GM23338 (cell line): ENCODE results near the gene SCGB3A2. TPM values are rescaled to one million over a fixed set of nuclear protein-coding genes. Genes with fewer than 3 reads are reported as not detected.

Source experiments
- ATAC-seq: fragments of 200-7000 bp; cut with Tn5 transposase; 3 replicates; pipeline ENCODE4 v1.9.1; 2020
- DNase-seq: peaks from one replicate; pipeline ENCODE4 v3.0.0-alpha.2; 2015; ENCODE audit warnings: low spot score
- H2AFZ ChIP-seq: fragments of 200-600 bp; sonication (generic); 2 replicates; pipeline ENCODE4 v1.8.0; 2016; ENCODE audit warnings: antibody characterized with exemption, mild to moderate bottlenecking, moderate library complexity
- H3F3A ChIP-seq: fragments of 200-600 bp; sonication (generic); replicated peaks from 2 replicates; pipeline ENCODE4 v1.8.0; 2017; ENCODE audit warnings: antibody characterized with exemption, mixed run types, low read depth
- H3K27ac ChIP-seq: fragments of 200-600 bp; sonication (generic); 2 replicates; pipeline ENCODE4 v1.6.1; 2016; ENCODE audit warnings: low read depth
- H3K27me3 ChIP-seq: fragments of 200-600 bp; sonication (generic); 2 replicates; pipeline ENCODE4 v1.8.0; 2016; ENCODE audit warnings: mild to moderate bottlenecking, mixed run types, moderate library complexity; ENCODE audit not compliant: insufficient read depth
- H3K36me3 ChIP-seq: fragments of 200-600 bp; sonication (generic); 2 replicates; pipeline ENCODE4 v1.8.0; 2016; ENCODE audit warnings: mild to moderate bottlenecking; ENCODE audit not compliant: insufficient read depth
- H3K4me1 ChIP-seq: fragments of 200-600 bp; sonication (generic); 2 replicates; pipeline ENCODE4 v1.8.0; 2016; ENCODE audit warnings: mild to moderate bottlenecking, moderate library complexity; ENCODE audit not compliant: insufficient read depth
- H3K4me2 ChIP-seq: fragments of 200-600 bp; sonication (generic); 2 replicates; pipeline ENCODE4 v1.7.1; 2017; ENCODE audit warnings: mixed run types
- H3K4me3 ChIP-seq: fragments of 200-600 bp; sonication (generic); 2 replicates; pipeline ENCODE4 v1.6.1; 2016; ENCODE audit warnings: mixed run types
- H3K79me2 ChIP-seq: fragments of 200-600 bp; sonication (generic); replicated peaks from 2 replicates; pipeline ENCODE4 v1.8.0; 2017; ENCODE audit warnings: mild to moderate bottlenecking; ENCODE audit not compliant: insufficient read depth
- H3K9me2 ChIP-seq: fragments of 200-600 bp; sonication (generic); 2 replicates; pipeline ENCODE4 v1.8.0; 2017; ENCODE audit not compliant: insufficient read depth
- H4K20me1 ChIP-seq: fragments of 200-600 bp; sonication (generic); replicated peaks from 2 replicates; pipeline ENCODE4 v1.8.0; 2017; ENCODE audit warnings: mild to moderate bottlenecking; ENCODE audit not compliant: insufficient read depth
- H3K27ac Mint-ChIP-seq: 2 replicates; pipeline ENCODE4 v1.8.0; 2020; ENCODE audit warnings: inconsistent platforms, mild to moderate bottlenecking, moderate library complexity, mixed read lengths
- H3K27me3 Mint-ChIP-seq: 3 replicates; pipeline ENCODE4 v1.8.0; 2022; ENCODE audit warnings: low read depth, mild to moderate bottlenecking, moderate library complexity, mixed read lengths, inconsistent platforms; ENCODE audit not compliant: insufficient read depth, poor library complexity
- H3K36me3 Mint-ChIP-seq: 3 replicates; pipeline ENCODE4 v1.8.0; 2021; ENCODE audit warnings: low read depth, mild to moderate bottlenecking, inconsistent platforms, moderate library complexity, mixed read lengths
- H3K4me1 Mint-ChIP-seq: 3 replicates; pipeline ENCODE4 v1.8.0; 2020; ENCODE audit warnings: mild to moderate bottlenecking, inconsistent platforms, mixed read lengths
- H3K4me3 Mint-ChIP-seq: 3 replicates; pipeline ENCODE4 v1.8.0; 2021; ENCODE audit warnings: moderate library complexity, mild to moderate bottlenecking, inconsistent platforms, mixed read lengths
- H3K9me3 Mint-ChIP-seq: 3 replicates; pipeline ENCODE4 v1.8.0; 2020; ENCODE audit warnings: moderate library complexity, mild to moderate bottlenecking, inconsistent platforms, mixed read lengths
- ETS1 ChIP-seq: IDR thresholded peaks from 2 replicates; pipeline ENCODE4 v1.6.1; 2016; ENCODE audit warnings: antibody characterized with exemption
- EZH2 ChIP-seq: fragments of 200-600 bp; sonication (generic); IDR thresholded peaks from one replicate; pipeline ENCODE4 v1.8.0; 2017; ENCODE audit warnings: antibody characterized with exemption, mild to moderate bottlenecking, low read depth; ENCODE audit not compliant: unreplicated experiment
- EZH2phosphoT487 ChIP-seq: fragments of 200-600 bp; sonication (generic); IDR thresholded peaks from one replicate; pipeline ENCODE4 v1.8.1; 2018; ENCODE audit warnings: antibody characterized with exemption; ENCODE audit not compliant: unreplicated experiment
- JUNB ChIP-seq: IDR thresholded peaks from one replicate; pipeline ENCODE4 v1.6.1; 2016; ENCODE audit warnings: antibody characterized with exemption; ENCODE audit not compliant: unreplicated experiment
- NANOG ChIP-seq: IDR thresholded peaks from 2 replicates; pipeline ENCODE4 v1.6.1; 2016; ENCODE audit warnings: antibody characterized with exemption, borderline replicate concordance
- STAT1 ChIP-seq: IDR thresholded peaks from one replicate; pipeline ENCODE4 v1.6.1; 2016; ENCODE audit warnings: antibody characterized with exemption; ENCODE audit not compliant: unreplicated experiment
- ZNF114 ChIP-seq: fragments of 250-450 bp; sonication (Bioruptor Pico); IDR thresholded peaks from 2 replicates; pipeline ENCODE4 v1.5.0; 2020; ENCODE audit warnings: mild to moderate bottlenecking, moderate library complexity
- ZNF331 ChIP-seq: fragments of 250-450 bp; sonication (Bioruptor Pico); IDR thresholded peaks from 2 replicates; pipeline ENCODE4 v1.5.0; 2020; ENCODE audit warnings: low read depth, mild to moderate bottlenecking, moderate library complexity
- polyA plus RNA-seq: library from polyadenylated mRNA; unstranded; fragments of >200 nt; fragmentation: Nextera tagmentation; extraction: Ambion mirVana; gene quantifications from 2 replicates; pipeline ENCODE4 v1.2.1, GENCODE V29; 2016
- total RNA-seq: library from RNA; depleted of rRNA; stranded (reverse); fragments of >200 nt; shearing (Covaris generic); gene quantifications from 2 replicates; pipeline ENCODE4 v1.2.3, GENCODE V29; 2014
- TF ChIP-seq, protein P1 (sequence below): IDR thresholded peaks from one replicate; pipeline ENCODE4 v1.6.1; 2018; ENCODE audit warnings: antibody characterized with exemption; ENCODE audit not compliant: unreplicated experiment
- TF ChIP-seq, protein P2 (sequence below), 2 experiments: fragments of 200-600 bp in 1 of 2; sonication (generic) in 1 of 2; conservative IDR thresholded peaks; 2 replicates each; pipeline versions ENCODE4 v1.5.1 to v1.6.1; 2016 to 2017; ENCODE audit warnings: antibody characterized with exemption in 2 of 2, low read depth in 2 of 2, mild to moderate bottlenecking in 2 of 2, moderate library complexity in 1 of 2
- TF ChIP-seq, protein P3 (sequence below): fragments of 250-450 bp; sonication (Bioruptor Pico); IDR thresholded peaks from 2 replicates; pipeline ENCODE4 v1.5.0; 2020; ENCODE audit warnings: mild to moderate bottlenecking, moderate library complexity

SCGB3A2 gene
- total and polyA plus RNA-seq, 2 experiments from 2014 or later, result 36.1 to 256 TPM

DNA sequence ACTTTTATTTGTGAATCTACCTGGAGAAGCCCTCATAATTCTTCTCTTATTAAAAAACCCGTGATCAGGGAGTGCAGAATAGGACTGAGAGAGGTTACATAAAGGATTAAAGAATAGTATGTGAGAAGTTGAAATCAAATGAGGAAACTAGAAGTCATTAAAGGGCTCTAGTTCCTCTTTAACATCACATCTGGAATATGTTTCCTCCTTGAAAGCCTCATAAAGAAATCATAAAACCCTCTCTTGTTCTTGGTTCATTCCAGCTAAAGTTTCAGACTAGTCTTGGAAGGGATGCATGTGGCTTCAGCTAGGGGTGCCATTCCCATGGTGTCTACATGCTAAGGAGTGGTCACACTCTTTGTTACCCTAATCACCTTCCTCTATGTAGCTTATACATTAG is 33.5 kb downstream of the SCGB3A2 start (continued):
- no peak for TF ChIP-seq ZNF114 (CRISPR knock-in tag)
- TF ChIP-seq ETS1, result no peak
- no peak for TF ChIP-seq STAT1

GRCh38 chr5:147913786-147914185 is 35.3 kb downstream of the SCGB3A2 start:
- Mint-ChIP-seq H3K27me3 (peaks cover under 1% of the 10 kb centered on the region), H3K36me3 (no peaks in the 10 kb centered on the region), H3K9me3 (no peaks in the 10 kb centered on the region), H3K4me3 (no peak overlapping the region), H3K27ac (no peak overlapping the region), H3K4me1 (no peaks in the 10 kb centered on the region)
- Histone ChIP-seq H4K20me1 (no peaks in the 10 kb centered on the region), H3K4me1 (no peaks in the 10 kb centered on the region), H3K27me3 (no peaks in the 10 kb centered on the region), H3K4me2 (no peak overlapping the region), H3F3A (0 out of 2 replicates have a peak, but pooled peaks cover 3% of the 10 kb centered on the region), H3K4me3 (no peak overlapping the region), H2AFZ (no peak overlapping the region), H3K9me2 (0 out of 2 replicates have a peak, but pooled peaks cover 9% of the 10 kb centered on the region), H3K79me2 (no peaks in the 10 kb centered on the region), H3K27ac (no peak overlapping the region), H3K36me3 (no peaks in the 10 kb centered on the region)
- DNase-seq (no peak), ATAC-seq (no peak)
- TF ChIP-seq ETS1, result no peak
- TF ChIP-seq, protein P1, sequence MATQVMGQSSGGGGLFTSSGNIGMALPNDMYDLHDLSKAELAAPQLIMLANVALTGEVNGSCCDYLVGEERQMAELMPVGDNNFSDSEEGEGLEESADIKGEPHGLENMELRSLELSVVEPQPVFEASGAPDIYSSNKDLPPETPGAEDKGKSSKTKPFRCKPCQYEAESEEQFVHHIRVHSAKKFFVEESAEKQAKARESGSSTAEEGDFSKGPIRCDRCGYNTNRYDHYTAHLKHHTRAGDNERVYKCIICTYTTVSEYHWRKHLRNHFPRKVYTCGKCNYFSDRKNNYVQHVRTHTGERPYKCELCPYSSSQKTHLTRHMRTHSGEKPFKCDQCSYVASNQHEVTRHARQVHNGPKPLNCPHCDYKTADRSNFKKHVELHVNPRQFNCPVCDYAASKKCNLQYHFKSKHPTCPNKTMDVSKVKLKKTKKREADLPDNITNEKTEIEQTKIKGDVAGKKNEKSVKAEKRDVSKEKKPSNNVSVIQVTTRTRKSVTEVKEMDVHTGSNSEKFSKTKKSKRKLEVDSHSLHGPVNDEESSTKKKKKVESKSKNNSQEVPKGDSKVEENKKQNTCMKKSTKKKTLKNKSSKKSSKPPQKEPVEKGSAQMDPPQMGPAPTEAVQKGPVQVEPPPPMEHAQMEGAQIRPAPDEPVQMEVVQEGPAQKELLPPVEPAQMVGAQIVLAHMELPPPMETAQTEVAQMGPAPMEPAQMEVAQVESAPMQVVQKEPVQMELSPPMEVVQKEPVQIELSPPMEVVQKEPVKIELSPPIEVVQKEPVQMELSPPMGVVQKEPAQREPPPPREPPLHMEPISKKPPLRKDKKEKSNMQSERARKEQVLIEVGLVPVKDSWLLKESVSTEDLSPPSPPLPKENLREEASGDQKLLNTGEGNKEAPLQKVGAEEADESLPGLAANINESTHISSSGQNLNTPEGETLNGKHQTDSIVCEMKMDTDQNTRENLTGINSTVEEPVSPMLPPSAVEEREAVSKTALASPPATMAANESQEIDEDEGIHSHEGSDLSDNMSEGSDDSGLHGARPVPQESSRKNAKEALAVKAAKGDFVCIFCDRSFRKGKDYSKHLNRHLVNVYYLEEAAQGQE, result no peak
- TF ChIP-seq, protein P2, sequence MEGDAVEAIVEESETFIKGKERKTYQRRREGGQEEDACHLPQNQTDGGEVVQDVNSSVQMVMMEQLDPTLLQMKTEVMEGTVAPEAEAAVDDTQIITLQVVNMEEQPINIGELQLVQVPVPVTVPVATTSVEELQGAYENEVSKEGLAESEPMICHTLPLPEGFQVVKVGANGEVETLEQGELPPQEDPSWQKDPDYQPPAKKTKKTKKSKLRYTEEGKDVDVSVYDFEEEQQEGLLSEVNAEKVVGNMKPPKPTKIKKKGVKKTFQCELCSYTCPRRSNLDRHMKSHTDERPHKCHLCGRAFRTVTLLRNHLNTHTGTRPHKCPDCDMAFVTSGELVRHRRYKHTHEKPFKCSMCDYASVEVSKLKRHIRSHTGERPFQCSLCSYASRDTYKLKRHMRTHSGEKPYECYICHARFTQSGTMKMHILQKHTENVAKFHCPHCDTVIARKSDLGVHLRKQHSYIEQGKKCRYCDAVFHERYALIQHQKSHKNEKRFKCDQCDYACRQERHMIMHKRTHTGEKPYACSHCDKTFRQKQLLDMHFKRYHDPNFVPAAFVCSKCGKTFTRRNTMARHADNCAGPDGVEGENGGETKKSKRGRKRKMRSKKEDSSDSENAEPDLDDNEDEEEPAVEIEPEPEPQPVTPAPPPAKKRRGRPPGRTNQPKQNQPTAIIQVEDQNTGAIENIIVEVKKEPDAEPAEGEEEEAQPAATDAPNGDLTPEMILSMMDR (conservative IDR thresholded peaks at IDR 0.05; ENCODE audit: low read depth in 2 of 2), result no peak
- no peak for TF ChIP-seq ZNF114 (CRISPR knock-in tag)
- no peak for TF ChIP-seq EZH2phosphoT487
- no peak for TF ChIP-seq ZNF331 (CRISPR knock-in tag)
- TF ChIP-seq STAT1, result no peak
- TF ChIP-seq EZH2, result no peak
- TF ChIP-seq, protein P3, sequence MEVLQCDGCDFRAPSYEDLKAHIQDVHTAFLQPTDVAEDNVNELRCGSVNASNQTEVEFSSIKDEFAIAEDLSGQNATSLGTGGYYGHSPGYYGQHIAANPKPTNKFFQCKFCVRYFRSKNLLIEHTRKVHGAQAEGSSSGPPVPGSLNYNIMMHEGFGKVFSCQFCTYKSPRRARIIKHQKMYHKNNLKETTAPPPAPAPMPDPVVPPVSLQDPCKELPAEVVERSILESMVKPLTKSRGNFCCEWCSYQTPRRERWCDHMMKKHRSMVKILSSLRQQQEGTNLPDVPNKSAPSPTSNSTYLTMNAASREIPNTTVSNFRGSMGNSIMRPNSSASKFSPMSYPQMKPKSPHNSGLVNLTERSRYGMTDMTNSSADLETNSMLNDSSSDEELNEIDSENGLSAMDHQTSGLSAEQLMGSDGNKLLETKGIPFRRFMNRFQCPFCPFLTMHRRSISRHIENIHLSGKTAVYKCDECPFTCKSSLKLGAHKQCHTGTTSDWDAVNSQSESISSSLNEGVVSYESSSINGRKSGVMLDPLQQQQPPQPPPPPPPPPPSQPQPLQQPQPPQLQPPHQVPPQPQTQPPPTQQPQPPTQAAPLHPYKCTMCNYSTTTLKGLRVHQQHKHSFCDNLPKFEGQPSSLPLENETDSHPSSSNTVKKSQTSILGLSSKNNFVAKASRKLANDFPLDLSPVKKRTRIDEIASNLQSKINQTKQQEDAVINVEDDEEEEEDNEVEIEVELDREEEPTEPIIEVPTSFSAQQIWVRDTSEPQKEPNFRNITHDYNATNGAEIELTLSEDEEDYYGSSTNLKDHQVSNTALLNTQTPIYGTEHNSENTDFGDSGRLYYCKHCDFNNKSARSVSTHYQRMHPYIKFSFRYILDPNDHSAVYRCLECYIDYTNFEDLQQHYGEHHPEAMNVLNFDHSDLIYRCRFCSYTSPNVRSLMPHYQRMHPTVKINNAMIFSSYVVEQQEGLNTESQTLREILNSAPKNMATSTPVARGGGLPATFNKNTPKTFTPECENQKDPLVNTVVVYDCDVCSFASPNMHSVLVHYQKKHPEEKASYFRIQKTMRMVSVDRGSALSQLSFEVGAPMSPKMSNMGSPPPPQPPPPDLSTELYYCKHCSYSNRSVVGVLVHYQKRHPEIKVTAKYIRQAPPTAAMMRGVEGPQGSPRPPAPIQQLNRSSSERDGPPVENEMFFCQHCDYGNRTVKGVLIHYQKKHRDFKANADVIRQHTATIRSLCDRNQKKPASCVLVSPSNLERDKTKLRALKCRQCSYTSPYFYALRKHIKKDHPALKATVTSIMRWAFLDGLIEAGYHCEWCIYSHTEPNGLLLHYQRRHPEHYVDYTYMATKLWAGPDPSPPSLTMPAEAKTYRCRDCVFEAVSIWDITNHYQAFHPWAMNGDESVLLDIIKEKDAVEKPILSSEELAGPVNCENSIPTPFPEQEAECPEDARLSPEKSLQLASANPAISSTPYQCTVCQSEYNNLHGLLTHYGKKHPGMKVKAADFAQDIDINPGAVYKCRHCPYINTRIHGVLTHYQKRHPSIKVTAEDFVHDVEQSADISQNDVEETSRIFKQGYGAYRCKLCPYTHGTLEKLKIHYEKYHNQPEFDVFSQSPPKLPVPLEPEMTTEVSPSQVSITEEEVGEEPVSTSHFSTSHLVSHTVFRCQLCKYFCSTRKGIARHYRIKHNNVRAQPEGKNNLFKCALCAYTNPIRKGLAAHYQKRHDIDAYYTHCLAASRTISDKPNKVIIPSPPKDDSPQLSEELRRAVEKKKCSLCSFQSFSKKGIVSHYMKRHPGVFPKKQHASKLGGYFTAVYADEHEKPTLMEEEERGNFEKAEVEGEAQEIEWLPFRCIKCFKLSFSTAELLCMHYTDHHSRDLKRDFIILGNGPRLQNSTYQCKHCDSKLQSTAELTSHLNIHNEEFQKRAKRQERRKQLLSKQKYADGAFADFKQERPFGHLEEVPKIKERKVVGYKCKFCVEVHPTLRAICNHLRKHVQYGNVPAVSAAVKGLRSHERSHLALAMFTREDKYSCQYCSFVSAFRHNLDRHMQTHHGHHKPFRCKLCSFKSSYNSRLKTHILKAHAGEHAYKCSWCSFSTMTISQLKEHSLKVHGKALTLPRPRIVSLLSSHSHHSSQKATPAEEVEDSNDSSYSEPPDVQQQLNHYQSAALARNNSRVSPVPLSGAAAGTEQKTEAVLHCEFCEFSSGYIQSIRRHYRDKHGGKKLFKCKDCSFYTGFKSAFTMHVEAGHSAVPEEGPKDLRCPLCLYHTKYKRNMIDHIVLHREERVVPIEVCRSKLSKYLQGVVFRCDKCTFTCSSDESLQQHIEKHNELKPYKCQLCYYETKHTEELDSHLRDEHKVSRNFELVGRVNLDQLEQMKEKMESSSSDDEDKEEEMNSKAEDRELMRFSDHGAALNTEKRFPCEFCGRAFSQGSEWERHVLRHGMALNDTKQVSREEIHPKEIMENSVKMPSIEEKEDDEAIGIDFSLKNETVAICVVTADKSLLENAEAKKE (CRISPR knock-in tag), result no peak
- TF ChIP-seq JUNB, result no peak
- no peak for TF ChIP-seq NANOG
